Measurements from ENCODE around the gene SLC38A9.

DNA sequence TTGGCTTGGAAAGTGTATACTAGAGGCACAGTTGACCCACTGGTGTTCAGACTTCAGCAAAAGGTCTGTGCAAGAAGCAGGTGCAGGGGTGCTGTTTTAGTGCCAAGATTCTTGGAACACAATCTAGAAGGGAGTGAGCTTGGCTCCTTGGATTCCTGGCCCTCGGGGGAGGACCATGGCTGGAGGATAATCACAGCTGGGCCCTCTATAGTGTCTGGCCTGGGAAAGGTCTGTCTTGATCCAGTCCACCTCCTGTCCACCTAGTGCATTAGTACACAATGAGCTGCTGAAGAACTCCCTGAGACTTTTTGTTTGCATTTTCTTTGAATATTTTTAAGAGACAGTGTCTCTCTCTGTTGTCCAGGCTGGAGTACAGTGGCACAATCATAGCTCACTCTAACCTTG lies 126.9 kb downstream of the SLC38A9 start:
- TF ChIP-seq, protein P1, sequence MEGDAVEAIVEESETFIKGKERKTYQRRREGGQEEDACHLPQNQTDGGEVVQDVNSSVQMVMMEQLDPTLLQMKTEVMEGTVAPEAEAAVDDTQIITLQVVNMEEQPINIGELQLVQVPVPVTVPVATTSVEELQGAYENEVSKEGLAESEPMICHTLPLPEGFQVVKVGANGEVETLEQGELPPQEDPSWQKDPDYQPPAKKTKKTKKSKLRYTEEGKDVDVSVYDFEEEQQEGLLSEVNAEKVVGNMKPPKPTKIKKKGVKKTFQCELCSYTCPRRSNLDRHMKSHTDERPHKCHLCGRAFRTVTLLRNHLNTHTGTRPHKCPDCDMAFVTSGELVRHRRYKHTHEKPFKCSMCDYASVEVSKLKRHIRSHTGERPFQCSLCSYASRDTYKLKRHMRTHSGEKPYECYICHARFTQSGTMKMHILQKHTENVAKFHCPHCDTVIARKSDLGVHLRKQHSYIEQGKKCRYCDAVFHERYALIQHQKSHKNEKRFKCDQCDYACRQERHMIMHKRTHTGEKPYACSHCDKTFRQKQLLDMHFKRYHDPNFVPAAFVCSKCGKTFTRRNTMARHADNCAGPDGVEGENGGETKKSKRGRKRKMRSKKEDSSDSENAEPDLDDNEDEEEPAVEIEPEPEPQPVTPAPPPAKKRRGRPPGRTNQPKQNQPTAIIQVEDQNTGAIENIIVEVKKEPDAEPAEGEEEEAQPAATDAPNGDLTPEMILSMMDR (IDR thresholded peaks at IDR 0.05; ENCODE audit: low read depth, low read length), result no peak
- no peak for TF ChIP-seq POLR2A (IDR thresholded peaks at IDR 0.05; ENCODE audit: extremely low read depth, insufficient read length)

Data from NB4 (cell line).